H1 (cell line): Measurements from ENCODE around the gene TMEM59L. TPM values are rescaled to one million over a fixed set of nuclear protein-coding genes. Genes with fewer than 3 reads are reported as not detected.
A peak's percentile ranks its signal among the peaks of the same experiment; 100 is the strongest.

Experiments
- CTCF ChIA-PET: fragments of 300-600 bp; sonication (Branson Sonifier 250); formaldehyde crosslinking; loops from one replicate; lab custom pipeline; 2021; ENCODE audit not compliant: partially characterized antibody; lab: Charles Lee
- POLR2A ChIA-PET: fragments of 300-600 bp; sonication (Branson Sonifier 250); formaldehyde crosslinking; loops from one replicate; lab custom pipeline; 2021; ENCODE audit warnings: inconsistent platforms; ENCODE audit not compliant: partially characterized antibody; lab: Charles Lee
- DNase-seq, 2 experiments: peaks; one replicate each; pipeline versions ENCODE4 v3.0.0 to v3.0.0-alpha.2; 2010 to 2022; ENCODE audit warnings: low spot score in 2 of 2, low read depth in 1 of 2, mixed read lengths in 1 of 2
- FAIRE-seq: peaks from 2 replicates; lab custom pipeline; 2011; peaks lifted over from hg19 to GRCh38; lab: Jason Lieb, UNC
- H2AFZ ChIP-seq: 2 replicates; pipeline ENCODE4 v1.8.1; 2012; ENCODE audit warnings: low read length, inconsistent platforms
- H2AK5ac ChIP-seq: 2 replicates; pipeline ENCODE4 v1.6.1; 2013; ENCODE audit warnings: low read depth, low read length
- H2BK120ac ChIP-seq: replicated peaks from 2 replicates; pipeline ENCODE3; 2013; ENCODE audit warnings: low read depth, low read length, inconsistent platforms
- H2BK12ac ChIP-seq: 2 replicates; pipeline ENCODE4 v1.6.1; 2013; ENCODE audit warnings: low read depth, low read length
- H2BK15ac ChIP-seq: 2 replicates; pipeline ENCODE4 v1.6.1; 2013; ENCODE audit warnings: low read length
- H2BK20ac ChIP-seq: 2 replicates; pipeline ENCODE4 v1.6.1; 2013; ENCODE audit warnings: low read length
- H2BK5ac ChIP-seq: 2 replicates; pipeline ENCODE4 v1.6.1; 2013; ENCODE audit warnings: low read depth, low read length
- H3K14ac ChIP-seq: 2 replicates; pipeline ENCODE4 v1.6.1; 2013; ENCODE audit warnings: inconsistent platforms; ENCODE audit not compliant: insufficient read length
- H3K18ac ChIP-seq: 2 replicates; pipeline ENCODE4 v1.6.1; 2013; ENCODE audit warnings: low read length; ENCODE audit errors: extremely low read depth
- H3K23ac ChIP-seq: 2 replicates; pipeline ENCODE4 v1.6.1; 2013; ENCODE audit warnings: inconsistent platforms; ENCODE audit not compliant: insufficient read length
- H3K23me2 ChIP-seq: 2 replicates; pipeline ENCODE4 v1.6.1; 2013; ENCODE audit warnings: low read depth, low read length
- H3K27ac ChIP-seq: 2 replicates; pipeline ENCODE4 v1.6.1; 2011; ENCODE audit warnings: low read depth, low read length, inconsistent platforms
- H3K27me3 ChIP-seq, 4 experiments: replicated peaks in 1 of 4; 1 replicate in 1 of 4; 2 replicates in 3 of 4; pipeline versions ENCODE4 v1.6.1 to v1.8.1; 2011 to 2013; ENCODE audit warnings: low read length in 3 of 4, mild to moderate bottlenecking in 3 of 4, inconsistent platforms in 2 of 4, mixed read lengths in 2 of 4, moderate library complexity in 1 of 4; ENCODE audit not compliant: control insufficient read depth in 3 of 4, insufficient read depth in 3 of 4; ENCODE audit errors: extremely low read depth in 1 of 4
- H3K36me3 ChIP-seq, 4 experiments: 2 replicates each; pipeline versions ENCODE4 v1.6.1 to v1.8.1; 2011 to 2013; ENCODE audit warnings: mild to moderate bottlenecking in 4 of 4, low read length in 3 of 4, moderate library complexity in 2 of 4, control low read depth in 1 of 4, inconsistent platforms in 1 of 4; ENCODE audit not compliant: insufficient read depth in 4 of 4, control insufficient read depth in 2 of 4
- H3K4ac ChIP-seq: replicated peaks from 2 replicates; pipeline ENCODE3; 2013; ENCODE audit warnings: low read length, low read depth, mixed read lengths, inconsistent platforms; ENCODE audit not compliant: insufficient read length
- H3K4me1 ChIP-seq, 4 experiments: replicated peaks in 1 of 4; 1 replicate in 1 of 4; 2 replicates in 3 of 4; pipeline versions ENCODE4 v1.6.1 to v1.8.1; 2011 to 2013; ENCODE audit warnings: low read length in 3 of 4, inconsistent platforms in 2 of 4, mixed read lengths in 1 of 4; ENCODE audit not compliant: insufficient read depth in 4 of 4, control insufficient read depth in 3 of 4
- H3K4me2 ChIP-seq, 2 experiments: 2 replicates each; pipeline versions ENCODE4 v1.6.1 to v1.8.1; 2011 to 2013; ENCODE audit warnings: low read depth in 2 of 2, low read length in 2 of 2, control low read depth in 1 of 2, inconsistent platforms in 1 of 2, mild to moderate bottlenecking in 1 of 2; ENCODE audit not compliant: insufficient read depth in 1 of 2
- H3K4me3 ChIP-seq, 4 experiments: fragments of 200-600, 300-600 bp in 1 of 4; sonication (generic), shearing (Covaris generic), sonication (Bioruptor Twin) in 1 of 4; 2 replicates each; pipeline versions ENCODE4 v1.5.1 to v1.8.1; 2011 to 2016; ENCODE audit warnings: low read length in 4 of 4, low read depth in 3 of 4, control low read depth in 2 of 4, inconsistent platforms in 2 of 4, mild to moderate bottlenecking in 2 of 4, mixed read lengths in 1 of 4, moderate library complexity in 1 of 4; ENCODE audit not compliant: insufficient read depth in 2 of 4; ENCODE audit errors: extremely low read depth in 1 of 4
- H3K56ac ChIP-seq: replicated peaks from 2 replicates; pipeline ENCODE3; 2013; ENCODE audit warnings: low read depth, mild to moderate bottlenecking, mixed read lengths, low read length, inconsistent platforms; ENCODE audit not compliant: insufficient read length
- H3K79me1 ChIP-seq: 2 replicates; pipeline ENCODE4 v1.6.1; 2013; ENCODE audit warnings: low read depth, low read length, control low read depth
- H3K79me2 ChIP-seq, 2 experiments: 2 replicates each; pipeline versions ENCODE4 v1.6.1 to v1.8.1; 2012 to 2013; ENCODE audit warnings: low read length in 2 of 2, mild to moderate bottlenecking in 2 of 2, inconsistent platforms in 1 of 2; ENCODE audit not compliant: insufficient read depth in 2 of 2, control insufficient read depth in 1 of 2
- H3K9ac ChIP-seq, 4 experiments: replicated peaks in 1 of 4; 1 replicate in 1 of 4; 2 replicates in 3 of 4; pipeline versions ENCODE4 v1.6.1 to v1.8.1; 2011 to 2013; ENCODE audit warnings: low read depth in 3 of 4, low read length in 3 of 4, control low read depth in 2 of 4, mild to moderate bottlenecking in 2 of 4, moderate library complexity in 2 of 4, inconsistent platforms in 1 of 4; ENCODE audit errors: extremely low read depth in 1 of 4
- H3K9me3 ChIP-seq, 2 experiments: 2 replicates each; pipeline versions ENCODE4 v1.6.1 to v1.8.1; 2012 to 2013; ENCODE audit warnings: mild to moderate bottlenecking in 2 of 2, moderate library complexity in 2 of 2, control low read depth in 1 of 2, inconsistent platforms in 1 of 2, low read depth in 1 of 2, low read length in 1 of 2, mixed read lengths in 1 of 2; ENCODE audit not compliant: insufficient read depth in 2 of 2
- H4K20me1 ChIP-seq, 2 experiments: replicated peaks in 1 of 2; 2 replicates each; pipeline versions ENCODE3 to v1.8.1; 2011 to 2013; ENCODE audit warnings: inconsistent platforms in 2 of 2, low read length in 2 of 2, mild to moderate bottlenecking in 1 of 2; ENCODE audit not compliant: insufficient read depth in 2 of 2, control insufficient read depth in 1 of 2
- H4K5ac ChIP-seq: 2 replicates; pipeline ENCODE4 v1.6.1; 2013; ENCODE audit warnings: low read length, low read depth, mixed read lengths, inconsistent platforms; ENCODE audit not compliant: insufficient read length
- H4K8ac ChIP-seq: 2 replicates; pipeline ENCODE4 v1.8.0; 2013; ENCODE audit warnings: mild to moderate bottlenecking, moderate library complexity, low read length, inconsistent platforms; ENCODE audit not compliant: insufficient read depth; ENCODE audit errors: extremely low read depth
- H4K91ac ChIP-seq: replicated peaks from 2 replicates; pipeline ENCODE3; 2013; ENCODE audit warnings: low read length, mixed read lengths, inconsistent platforms; ENCODE audit not compliant: insufficient read length
- EZH2 ChIP-seq: fragments of 200-600 bp; sonication (generic); IDR thresholded peaks from 2 replicates; pipeline ENCODE4 v1.7.1; 2012; ENCODE audit warnings: low read depth, mild to moderate bottlenecking, moderate library complexity, low read length, inconsistent platforms; ENCODE audit not compliant: severe bottlenecking
- RNF2 ChIP-seq: fragments of 200-900, 300-1000 bp; sonication (generic); IDR thresholded peaks from 2 replicates; pipeline ENCODE4 v1.7.1; 2016; ENCODE audit warnings: borderline replicate concordance, low read depth, mild to moderate bottlenecking, antibody characterized with exemption, low read length; ENCODE audit not compliant: poor library complexity, severe bottlenecking; ENCODE audit errors: missing control alignments
- SIN3A ChIP-seq, 2 experiments: IDR thresholded peaks in 1 of 2; conservative IDR thresholded peaks in 1 of 2; 2 replicates each; pipeline ENCODE4 v1.6.1; 2011 to 2012; ENCODE audit warnings: low read length in 2 of 2, improper control_type of control experiment in 1 of 2, low read depth in 1 of 2, mild to moderate bottlenecking in 1 of 2
- SUZ12 ChIP-seq: fragments of 200-600 bp; sonication (generic); IDR thresholded peaks from 2 replicates; pipeline ENCODE4 v1.6.1; 2012; ENCODE audit warnings: mild to moderate bottlenecking, inconsistent platforms, low read length, moderate library complexity, mixed read lengths
- WGBS, 2 experiments: shearing (Covaris generic) in 1 of 2; methylation state at CpG; one replicate each; pipeline versions ENCODE4 v1.1.6 to v1.1.7; 2013 to 2015; ENCODE audit warnings: low lambda C conversion rate in 2 of 2, mixed read lengths in 2 of 2, inconsistent platforms in 1 of 2, low coverage in 1 of 2, missing lambda C conversion rate in 1 of 2; ENCODE audit not compliant: insufficient replicate concordance in 2 of 2, insufficient coverage in 1 of 2, insufficient read length in 1 of 2; ENCODE audit errors: extremely low coverage in 1 of 2, missing lambda C conversion rate in 1 of 2; 5-methylcytosine and 5-hydroxymethylcytosine counted together
- polyA plus RNA-seq, 7 experiments: library from polyadenylated mRNA; depleted of rRNA in 3 of 7; stranded (reverse) in 5 of 7; unstranded in 2 of 7; fragments of >200 nt in 5 of 7; fragments of 200-250 nt in 2 of 7; gene quantifications; 1 replicate in 5 of 7; 2 replicates in 1 of 7; 4 replicates in 1 of 7; pipeline versions ENCODE4 v1.2.1 to v1.2.3, GENCODE V29; 2011 to 2013; ENCODE audit warnings: missing spikeins in 2 of 7, mixed read lengths in 2 of 7
- total RNA-seq: library from RNA; stranded (reverse); fragmentation: NEBNext Ultra II Directional; extraction: Animal tissue kit (Norgen Biotek cat#: 25700); gene quantifications from 2 replicates; pipeline ENCODE4 v1.2.1, GENCODE V29; 2021

TMEM59L gene
- total and polyA plus RNA-seq, 2 of the 8 experiments (the other 6 are each of a cell fraction or from before 2014, with no cell fraction given), result 4.0 to 12.2 TPM

GRCh38 chr19:18607226-18608101, 5.2 kb upstream of the TMEM59L start:
- WGBS, 2 experiments, result 6% methylated on average over 54 of the region's 68 CpGs; no CpG with 5 or more reads in 1 of the 2 experiments
- Histone ChIP-seq H3K9me3 (no peaks in the 10 kb centered on the region), H3K18ac (peak overlapping the region; percentile 19; the same call in 1 of the 2 replicates), H3K4me1 (peaks cover 32 to 54% (median 44%) of the 10 kb centered on the region in 4 experiments), H2BK12ac (no peak overlapping the region), H4K8ac (peak overlapping the region; percentile 35; the same call in 1 of the 2 replicates), H3K4me2 (peak overlapping the region; percentile 64 to 65), H3K27me3 (peaks cover 83 to 95% (median 95%) of the 10 kb centered on the region in 4 experiments), H2BK20ac (no peak overlapping the region; the same call in 1 of the 2 replicates), H4K5ac (no peak overlapping the region), H3K27ac (no peak overlapping the region), H2BK15ac (no peak overlapping the region), H3K14ac (no peak overlapping the region), H3K23ac (no peak overlapping the region), H2AFZ (no peak overlapping the region), H3K23me2 (peaks cover 23% of the 10 kb centered on the region; the same call in 1 of the 2 replicates), H3K79me2 (no peaks in the 10 kb centered on the region), H2BK120ac (no peak overlapping the region), H2AK5ac (no peak overlapping the region), H2BK5ac (no peak overlapping the region), H3K4me3 (peak overlapping the region in 2 of 4 experiments; percentile 17 to 49; a peak in 3 of 8 replicates), H3K56ac (no peak overlapping the region), H3K79me1 (no peaks in the 10 kb centered on the region), H3K36me3 (peaks cover 0 to 14% (median 0%) of the 10 kb centered on the region in 4 experiments; a peak in 1 of 8 replicates), H4K91ac (no peak overlapping the region), H3K9ac (no peak overlapping the region), H4K20me1 (peaks cover 0 to 16% of the 10 kb centered on the region in 2 experiments), H3K4ac (no peak overlapping the region)
- ChIA-PET CTCF (interaction anchor here (0.7 to 1.1 kb wide), 3 partner anchors 17 to 1214 kb away, joined by 3 read pairs; no protein-coding TSS in a partner anchor), POLR2A (interaction anchor here (0.7 to 1.4 kb wide), 5 partner anchors 18 to 33 kb away, joined by 3 to 4 read pairs (median 3); partner anchors contain the start of gene REX1BD)
- TF ChIP-seq EZH2 (peak; percentile 98), SUZ12 (peak; percentile 99), RNF2 (peak; percentile 74), SIN3A (conservative IDR thresholded peaks at IDR 0.05 in 1 of 2, IDR thresholded peaks at IDR 0.05 in 1 of 2; ENCODE audit: low read depth in 1 of 2, low read length in 2 of 2) (no peak)
- DNase-seq (peak in 1 of 2 experiments; percentile 64), FAIRE-seq (no peak)
